HG02610 (cell line): ENCODE measurements around the gene MMRN1.

Source experiments
- ATAC-seq: cut with Tn5 transposase; IDR thresholded peaks from one replicate; pipeline ENCODE4 v1.9.1; 2021; ENCODE audit warnings: mild to moderate bottlenecking, moderate library complexity; ENCODE audit not compliant: unreplicated experiment

MMRN1 gene

GRCh38 chr4:89994176-89994873, 99.7 kb downstream of the MMRN1 start:
- ATAC-seq: no peak

DNA sequence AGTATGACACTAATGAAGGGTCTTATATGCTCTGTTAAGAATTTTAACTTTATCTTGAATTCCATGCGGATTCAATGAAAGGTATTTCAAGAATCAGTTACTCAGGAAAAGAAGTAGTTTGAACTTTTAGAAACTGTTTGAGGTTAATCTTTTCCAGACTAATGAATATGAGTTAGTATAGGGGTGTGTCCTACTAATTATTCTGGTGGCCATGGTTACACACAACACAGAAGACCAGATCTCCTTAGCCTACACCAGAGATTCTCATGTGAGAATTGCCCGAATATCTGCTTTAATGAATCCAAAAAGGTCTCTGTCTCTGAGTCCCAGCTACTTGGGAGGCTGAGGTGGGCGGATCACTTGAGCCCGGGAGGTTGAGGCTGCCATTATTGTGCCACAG, 100.4 kb downstream of the MMRN1 start:
- ATAC-seq: no peak

DNA sequence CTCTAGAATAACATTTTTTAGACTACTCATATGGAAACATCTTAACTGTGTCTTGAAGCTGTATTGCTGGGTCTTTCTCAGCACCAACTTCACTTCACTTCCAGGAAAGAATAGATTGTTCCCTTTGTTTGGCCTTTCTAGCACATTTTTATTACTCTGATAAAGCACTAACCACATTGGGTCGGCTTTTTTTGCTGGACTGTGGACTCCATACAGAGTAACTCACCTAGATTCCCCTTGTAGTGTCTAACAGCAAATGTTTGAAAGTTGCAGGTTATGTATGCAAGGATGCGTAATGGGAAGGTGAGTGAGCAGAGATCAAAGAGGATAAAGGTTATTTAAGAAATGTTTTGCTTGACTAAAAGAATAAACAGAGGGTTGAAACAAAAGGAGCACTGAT, 101.2 kb downstream of the MMRN1 start:
- ATAC-seq: no peak

DNA sequence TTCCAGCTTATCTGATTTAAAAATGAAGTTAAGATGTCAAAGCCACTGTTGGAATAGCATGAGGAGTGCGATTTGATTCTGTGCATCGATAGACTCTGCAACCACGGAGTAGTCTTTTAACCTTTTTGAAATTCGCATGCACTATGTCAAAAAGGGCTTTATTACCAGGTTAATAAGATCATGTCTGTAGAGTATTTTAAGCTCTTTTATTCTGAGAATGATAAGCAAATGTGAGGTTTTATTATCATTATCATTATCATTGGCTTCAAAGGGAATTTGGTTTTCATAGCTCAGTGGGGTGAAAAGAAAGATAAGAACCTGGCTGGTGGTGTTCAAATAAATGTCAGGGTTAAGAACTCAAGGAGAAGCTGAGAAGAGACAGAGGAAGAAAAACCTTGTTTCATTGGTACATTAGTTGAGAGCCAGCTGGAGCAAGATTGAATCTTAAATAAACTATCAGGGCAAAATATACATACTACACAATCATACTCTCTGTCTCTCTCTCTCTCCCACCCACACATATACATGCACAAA, 102.6 kb downstream of the MMRN1 start:
- no peak for ATAC-seq

DNA sequence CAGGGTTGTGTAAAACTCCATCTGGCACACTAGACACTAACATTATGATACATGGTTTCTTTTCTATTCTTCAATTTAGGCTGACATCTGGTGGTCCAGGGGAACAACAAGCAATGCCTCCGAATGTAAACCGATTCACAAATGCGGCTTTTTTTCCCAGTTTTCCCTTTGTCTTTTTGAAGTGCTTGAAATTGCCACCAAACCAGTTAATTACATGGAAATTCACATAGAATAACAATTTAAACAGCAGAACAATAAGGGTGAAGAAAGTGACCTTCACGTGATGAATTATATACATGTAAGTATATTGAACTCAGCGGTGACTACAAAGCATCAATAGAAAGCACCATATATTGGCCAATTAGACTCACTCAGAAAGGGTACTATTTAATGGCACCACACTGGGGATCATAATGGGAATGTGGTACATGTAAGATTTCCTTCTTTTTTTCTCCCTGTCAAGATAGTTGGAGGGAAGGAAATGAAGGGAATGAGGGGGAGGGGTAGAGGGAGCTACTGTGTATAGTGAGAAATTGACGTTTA, 103.9 kb downstream of the MMRN1 start:
- ATAC-seq: no peak

DNA sequence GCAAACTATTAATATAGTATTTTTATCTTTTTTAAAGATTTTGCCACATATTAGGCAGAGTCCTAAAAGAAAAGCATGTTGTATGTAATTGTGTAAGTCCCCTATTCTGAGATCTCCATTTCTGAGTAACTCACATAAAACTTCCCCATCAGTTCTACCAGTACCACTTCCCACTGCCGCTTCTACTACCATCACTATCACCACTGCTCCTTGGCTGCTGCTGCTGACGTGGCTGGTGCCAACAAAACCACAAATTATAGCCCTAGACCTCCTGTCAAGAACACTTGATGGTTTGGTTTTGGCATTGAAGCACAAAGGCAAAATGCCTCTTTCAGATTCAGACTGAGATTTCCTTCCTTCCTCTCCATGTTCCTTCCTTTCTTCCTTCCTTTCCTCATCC, 106.4 kb downstream of the MMRN1 start:
- ATAC-seq: no peak

DNA sequence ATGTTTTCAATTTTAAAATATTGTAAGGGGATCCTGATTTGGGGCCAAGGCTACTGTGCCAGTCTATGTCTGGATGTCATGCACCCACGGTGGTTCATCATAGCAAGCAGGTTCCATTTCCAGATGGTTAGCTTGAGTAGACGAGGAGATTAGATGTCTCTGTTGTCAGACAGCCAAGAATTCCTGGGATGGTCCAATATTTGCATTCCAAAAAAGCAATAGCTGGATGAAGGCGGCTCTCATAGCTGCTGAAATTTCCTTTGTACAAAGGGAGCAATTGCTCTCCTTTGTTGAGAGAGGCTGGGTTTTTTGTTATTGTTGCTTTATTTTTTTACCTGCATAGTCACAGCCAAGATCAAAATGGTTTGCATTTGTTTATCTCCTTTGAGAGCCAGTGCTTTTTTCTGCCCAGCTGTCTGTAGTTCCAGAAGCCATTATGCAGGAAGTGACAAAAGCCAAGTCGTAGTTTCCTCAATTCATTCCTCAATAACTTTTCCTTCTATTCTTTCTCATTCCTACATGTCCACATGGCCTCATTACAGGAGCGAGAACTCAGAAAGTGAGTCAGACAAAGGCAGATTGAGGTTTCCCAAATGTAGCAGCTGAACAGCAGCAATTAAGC, 107.9 kb downstream of the MMRN1 start:
- no peak for ATAC-seq
